Esophagus muscularis mucosa (tissue), 3 donors: ENCODE measurements around the gene GNG12.

ENCODE experiments used
- EP300 ChIP-seq: sonication (generic); formaldehyde crosslinking; IDR thresholded peaks from one replicate; pipeline ENCODE4 v1.6.1; 2017; ENCODE audit warnings: antibody characterized with exemption
- TF ChIP-seq, protein P1 (sequence below), 3 experiments: fragments of 200-600 bp in 2 of 3; fragments of 450-650 bp in 1 of 3; sonication (generic) in 2 of 3; IDR thresholded peaks; one replicate each; pipeline ENCODE4 v1.5.1; 2017 to 2019; ENCODE audit warnings: antibody characterized with exemption in 3 of 3, mild to moderate bottlenecking in 2 of 3, moderate library complexity in 1 of 3

DNA sequence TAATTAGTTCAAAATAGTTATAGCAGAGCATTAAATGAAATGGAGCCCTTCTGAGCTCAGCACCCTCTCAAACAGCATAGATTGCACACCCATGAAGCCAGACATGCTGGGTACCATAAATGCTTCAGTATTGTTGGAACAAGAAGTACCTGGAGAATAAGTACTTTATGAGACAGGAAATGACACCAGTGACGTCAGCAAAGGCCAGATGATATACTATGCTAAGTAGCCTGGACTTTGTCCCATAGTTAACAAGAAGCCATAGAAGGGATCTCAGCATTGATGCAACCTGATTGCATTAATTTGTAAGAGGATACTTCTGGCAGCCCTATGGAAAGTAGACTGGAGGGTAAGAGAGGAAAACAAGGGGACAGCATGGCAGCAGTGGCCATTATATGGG, 164.6 kb downstream of the GNG12 start:
- TF ChIP-seq, protein P1, sequence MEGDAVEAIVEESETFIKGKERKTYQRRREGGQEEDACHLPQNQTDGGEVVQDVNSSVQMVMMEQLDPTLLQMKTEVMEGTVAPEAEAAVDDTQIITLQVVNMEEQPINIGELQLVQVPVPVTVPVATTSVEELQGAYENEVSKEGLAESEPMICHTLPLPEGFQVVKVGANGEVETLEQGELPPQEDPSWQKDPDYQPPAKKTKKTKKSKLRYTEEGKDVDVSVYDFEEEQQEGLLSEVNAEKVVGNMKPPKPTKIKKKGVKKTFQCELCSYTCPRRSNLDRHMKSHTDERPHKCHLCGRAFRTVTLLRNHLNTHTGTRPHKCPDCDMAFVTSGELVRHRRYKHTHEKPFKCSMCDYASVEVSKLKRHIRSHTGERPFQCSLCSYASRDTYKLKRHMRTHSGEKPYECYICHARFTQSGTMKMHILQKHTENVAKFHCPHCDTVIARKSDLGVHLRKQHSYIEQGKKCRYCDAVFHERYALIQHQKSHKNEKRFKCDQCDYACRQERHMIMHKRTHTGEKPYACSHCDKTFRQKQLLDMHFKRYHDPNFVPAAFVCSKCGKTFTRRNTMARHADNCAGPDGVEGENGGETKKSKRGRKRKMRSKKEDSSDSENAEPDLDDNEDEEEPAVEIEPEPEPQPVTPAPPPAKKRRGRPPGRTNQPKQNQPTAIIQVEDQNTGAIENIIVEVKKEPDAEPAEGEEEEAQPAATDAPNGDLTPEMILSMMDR (IDR thresholded peaks at IDR 0.05): no peak
- no peak for TF ChIP-seq EP300
